ENCODE results near the gene TARS1.

The TARS1 gene

DNA sequence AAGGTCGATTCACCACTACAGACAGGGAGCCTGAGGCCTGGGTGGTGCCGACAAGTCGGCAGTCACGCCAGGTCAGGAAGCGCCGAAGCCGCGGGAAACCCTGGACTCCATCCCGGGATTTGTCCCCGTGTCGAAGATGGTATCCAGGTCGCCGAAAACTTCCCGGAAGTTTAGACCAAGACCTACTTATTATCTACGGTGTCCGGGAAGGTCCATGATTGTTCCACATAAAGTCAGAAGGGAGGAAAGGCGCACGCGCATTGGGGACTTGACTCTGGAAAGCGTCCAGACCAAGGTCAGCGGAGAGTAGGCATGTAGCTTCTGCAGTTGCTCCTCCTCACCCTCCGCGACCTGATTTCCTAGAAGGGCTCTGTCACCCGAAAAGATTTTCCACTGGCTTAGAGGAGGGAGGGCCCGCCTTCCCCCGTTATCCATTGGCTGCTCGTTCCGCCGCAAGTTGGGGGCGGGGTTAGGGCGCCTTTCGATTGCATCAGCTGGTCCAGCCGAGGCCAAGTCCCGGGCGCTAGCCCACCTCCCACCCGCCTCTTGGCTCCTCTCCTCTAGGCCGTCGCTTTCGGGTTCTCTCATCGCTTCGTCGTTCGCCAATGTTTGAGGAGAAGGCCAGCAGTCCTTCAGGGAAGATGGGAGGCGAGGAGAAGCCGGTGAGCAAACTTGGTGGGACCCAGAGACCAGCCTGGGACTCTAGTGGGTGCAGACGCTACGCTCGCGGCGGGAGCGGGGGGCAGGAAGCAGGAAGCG, at the start of gene TARS1:
TARS1 (plus strand) TSS at position 484 of the 759 bp plus-strand sequence; CDS start at position 606, 122 bp downstream.
- peak; percentile 99 for DNase-seq

DNA sequence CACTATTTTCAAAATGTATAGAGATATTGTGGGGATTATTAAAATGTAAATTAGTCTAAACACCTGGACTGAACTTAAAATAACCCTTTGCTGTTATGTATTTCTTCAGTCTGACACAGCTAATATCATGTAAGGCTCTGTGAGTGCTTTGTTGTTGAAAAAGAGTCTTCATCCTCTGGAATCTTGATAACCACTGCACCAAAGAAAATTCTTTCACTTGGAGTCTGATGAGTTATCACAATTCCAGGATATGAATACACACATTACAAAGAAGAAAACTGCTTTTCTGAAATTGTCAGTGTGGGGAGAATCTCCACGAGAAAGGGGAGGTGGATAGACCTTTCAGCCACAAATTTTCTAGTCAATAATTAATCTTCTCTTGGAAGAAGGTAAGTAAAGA, 42.3 kb upstream of the TARS1 start:
- no peak for DNase-seq

DNA sequence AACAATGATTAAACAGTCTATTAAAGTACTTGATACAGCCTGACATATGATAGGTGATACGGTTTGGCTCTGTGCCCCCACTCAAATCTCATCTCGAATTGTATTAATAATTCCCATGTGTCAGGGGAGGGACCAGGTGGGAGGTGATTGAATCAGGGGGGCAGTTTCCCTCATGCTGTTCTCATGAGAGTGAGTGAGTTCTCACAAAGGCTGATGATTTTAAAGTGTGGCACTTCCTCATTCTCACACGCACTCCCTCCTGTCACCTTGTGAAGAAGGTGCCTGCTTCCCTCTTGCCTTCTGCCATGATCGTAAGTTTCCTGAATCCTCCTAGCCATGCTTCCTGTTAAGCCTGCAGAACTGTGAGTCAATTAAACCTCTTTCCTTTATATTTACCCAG, 40.1 kb upstream of the TARS1 start:
- DNase-seq: no peak

DNA sequence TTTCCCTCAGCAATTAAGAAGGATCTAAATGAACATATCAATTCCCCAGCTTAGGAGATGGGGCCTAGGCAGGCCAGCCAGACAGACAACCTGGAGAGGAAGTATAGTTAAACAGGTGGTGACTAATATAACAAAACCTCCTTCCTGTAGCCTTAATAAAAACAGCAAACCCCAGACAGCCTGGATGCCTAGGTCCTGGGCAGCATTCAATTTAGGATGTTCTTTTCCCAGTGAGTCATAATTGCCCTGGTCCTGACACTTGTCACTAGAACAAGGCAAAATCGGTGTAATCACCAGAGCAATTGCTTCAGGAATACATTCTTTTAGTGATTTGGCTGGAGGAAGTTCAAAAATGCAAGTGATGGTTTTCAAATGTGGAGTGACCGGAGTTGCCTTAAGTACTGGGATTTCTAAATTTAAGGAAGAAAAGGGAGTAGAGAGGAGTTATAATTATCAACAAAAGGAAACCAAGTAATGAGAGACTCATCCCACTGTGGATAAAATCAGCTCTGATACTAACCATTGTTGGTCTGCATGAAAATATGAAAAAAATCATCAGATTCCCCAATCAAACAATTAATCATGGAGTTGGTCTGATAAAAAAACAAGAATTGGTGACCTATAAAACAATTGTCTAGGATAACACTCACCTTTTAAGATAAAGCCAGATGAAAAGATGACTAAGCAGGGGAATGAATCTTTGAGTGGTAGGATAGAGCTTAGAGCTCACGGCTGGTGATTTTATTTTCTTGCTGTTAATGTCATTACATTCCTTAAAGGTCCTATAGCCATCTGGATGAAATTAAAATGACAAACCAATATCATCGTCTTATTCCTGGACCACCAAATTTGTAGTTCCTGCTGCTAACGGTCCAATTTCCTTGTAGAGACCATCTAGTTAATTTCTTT, 39.0 kb upstream of the TARS1 start:
- DNase-seq: no peak

DNA sequence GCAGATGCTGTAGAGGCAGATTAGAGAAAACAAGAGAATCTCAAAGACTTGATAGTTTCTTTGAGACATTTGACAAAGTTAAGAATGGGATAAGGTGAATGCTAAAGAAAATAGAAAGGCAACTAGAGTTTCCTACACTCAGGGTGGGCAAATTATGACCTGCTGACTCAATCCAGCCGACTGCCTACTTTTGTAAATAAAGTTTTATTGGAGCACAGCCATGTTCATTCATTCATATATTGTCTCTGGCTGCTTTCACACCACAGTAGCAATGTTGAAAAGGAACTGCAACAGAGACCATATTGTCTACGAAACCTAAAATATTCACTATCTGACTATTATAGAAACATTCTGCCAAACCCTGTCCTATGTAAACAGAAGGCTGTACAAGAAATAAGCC, 37.6 kb upstream of the TARS1 start:
- no peak for DNase-seq

DNA sequence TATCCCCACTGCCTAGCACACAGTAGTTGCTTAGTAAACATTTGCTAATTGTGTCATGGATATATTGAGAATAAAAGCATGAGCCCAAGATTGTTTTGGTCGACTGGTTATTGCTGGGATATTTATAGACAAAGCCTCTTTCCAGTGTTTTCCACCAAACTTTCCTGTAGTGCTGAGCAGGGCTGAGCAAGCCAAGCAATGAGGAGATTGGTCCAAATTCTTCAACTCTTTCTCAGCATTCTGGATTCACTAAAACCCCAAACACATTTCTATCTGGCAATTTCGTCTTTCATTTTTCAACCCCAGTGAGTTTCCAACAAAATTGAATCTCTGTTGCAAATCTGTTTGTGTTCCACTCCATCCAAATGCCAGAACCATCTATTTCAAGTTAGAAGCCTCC, 31.9 kb upstream of the TARS1 start:
- no peak for DNase-seq

DNA sequence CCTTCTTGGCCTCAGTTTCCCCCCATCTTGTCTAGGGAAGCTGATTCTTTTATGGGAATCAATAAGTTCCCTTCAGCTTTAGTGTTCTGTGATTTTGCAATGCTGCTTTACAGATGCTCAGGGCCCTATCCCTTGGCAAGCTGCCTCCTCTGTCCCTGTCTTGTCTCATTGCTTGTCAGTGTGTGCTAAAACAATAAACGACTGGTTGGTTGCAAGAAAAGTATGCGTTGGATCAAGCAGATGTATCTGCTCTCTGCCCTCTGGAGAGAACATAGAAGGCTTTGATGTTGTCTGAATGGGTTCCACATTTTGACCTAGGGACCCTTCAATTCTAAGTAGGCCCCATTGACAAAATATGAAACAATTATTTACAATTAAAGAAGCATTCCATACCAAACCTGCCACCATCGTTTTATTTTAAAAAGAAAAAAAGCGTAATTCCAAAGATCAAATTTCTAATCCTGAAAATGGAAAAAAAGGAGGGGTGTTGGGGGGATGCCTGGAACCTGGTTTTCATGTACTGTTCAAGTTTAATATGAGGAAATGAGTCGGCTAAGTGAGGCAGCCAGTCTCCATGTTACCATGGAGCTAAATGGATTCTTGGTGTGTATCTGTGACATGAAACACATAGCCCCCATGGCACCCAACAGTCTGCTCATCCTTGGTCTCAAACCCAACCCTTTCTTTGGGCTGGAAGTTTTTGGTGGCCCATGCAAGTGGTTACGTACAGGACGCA, 31.2 kb upstream of the TARS1 start:
- no peak for DNase-seq

DNA sequence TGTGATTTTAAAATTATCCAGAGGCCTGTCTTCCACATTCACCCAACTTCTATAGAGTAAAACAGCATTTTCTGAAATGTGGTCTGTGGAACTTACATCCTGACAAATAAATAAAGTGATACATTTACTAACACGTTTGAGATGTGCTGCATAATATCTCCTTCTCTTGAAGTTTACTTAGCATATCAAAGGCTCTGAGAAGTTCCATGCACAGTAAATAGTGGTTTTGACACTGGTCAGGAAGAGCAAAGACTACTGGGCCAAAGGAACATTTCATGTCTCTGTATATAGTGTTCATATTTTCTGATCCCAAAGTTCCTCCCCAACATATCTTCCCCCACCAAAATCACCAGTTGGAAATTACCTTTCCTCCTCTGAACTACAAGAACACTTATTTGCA, 30.5 kb upstream of the TARS1 start:
- DNase-seq: no peak

DNA sequence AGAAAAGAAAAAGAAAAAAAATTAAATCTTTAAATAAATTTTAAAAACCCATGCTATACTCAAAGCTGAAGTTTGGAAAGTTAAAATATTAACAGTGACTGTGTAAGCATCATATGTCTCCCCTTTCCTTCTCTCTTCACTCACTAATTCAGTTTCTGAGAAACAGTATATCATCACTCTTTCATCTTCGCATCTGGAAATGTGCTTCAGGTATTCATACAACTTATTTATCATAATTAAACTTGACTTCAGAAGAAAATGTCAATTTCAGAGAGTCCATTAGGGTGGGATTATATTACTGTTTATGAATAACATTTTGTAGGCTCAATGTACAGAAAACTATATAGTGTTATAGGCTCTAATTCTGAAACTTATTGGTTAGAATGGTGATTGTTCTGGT, 29.3 kb upstream of the TARS1 start:
- no peak for DNase-seq

DNA sequence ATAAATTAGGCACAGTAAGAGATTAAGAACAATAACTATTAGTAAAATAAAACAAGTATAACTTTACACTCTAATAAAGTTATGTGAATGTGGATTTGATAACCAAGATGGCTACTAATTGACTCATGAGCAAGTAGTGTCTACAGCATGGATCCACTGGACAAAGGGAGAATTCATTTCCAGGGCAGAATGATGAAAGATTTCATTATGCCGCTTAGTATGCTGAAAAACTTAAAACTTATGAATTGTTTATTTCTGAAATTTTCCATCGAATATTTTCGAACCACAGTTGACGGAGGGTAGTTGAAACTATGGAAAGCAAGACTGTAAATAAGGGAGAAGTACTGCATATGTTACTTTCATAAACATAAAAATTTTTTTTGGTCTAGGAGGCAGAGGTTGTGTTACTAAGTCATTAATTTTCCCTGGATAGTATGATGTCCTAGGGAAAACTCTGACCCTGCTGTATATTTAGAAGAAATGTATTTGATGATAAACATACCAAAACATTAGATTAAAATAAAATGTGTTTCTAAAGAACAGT, 24.9 kb upstream of the TARS1 start:
- DNase-seq: no peak

DNA sequence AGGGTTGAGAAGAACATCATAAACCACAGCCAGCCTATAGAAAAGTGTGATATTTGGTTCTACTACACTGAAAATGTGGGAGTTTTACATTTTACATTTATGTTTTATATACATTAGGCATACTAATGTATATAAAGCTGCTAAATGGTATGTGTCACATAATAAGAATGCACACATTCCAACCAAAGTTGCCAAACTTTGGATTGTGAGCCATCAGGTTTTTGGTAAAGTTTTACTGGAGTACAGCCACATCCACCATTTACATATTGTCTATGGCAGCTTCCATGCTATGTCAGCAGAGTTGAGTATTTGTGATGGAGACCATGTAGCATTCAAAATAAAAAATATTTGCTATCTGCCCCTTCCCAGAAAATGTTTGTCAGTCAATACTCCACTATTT, 23.1 kb upstream of the TARS1 start:
- DNase-seq: no peak

DNA sequence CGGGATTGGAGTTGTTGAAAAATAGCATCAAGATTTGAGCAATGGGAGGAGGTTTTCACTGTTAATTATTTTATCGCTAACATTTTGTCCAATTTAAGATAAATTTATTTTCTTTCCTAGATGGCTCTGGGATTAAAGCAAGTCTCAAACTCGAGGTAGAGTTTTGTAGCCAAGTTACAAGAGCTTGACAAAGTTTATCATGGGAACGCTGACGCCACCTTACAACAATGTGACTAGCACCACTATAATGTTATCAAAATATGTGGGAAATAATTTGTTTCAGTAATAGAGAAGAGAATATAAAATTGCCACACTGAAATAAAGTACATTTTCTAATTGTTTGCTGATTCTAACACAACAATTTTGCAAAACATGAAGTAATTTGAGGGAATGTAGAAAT, 19.8 kb upstream of the TARS1 start:
- no peak for DNase-seq

DNA sequence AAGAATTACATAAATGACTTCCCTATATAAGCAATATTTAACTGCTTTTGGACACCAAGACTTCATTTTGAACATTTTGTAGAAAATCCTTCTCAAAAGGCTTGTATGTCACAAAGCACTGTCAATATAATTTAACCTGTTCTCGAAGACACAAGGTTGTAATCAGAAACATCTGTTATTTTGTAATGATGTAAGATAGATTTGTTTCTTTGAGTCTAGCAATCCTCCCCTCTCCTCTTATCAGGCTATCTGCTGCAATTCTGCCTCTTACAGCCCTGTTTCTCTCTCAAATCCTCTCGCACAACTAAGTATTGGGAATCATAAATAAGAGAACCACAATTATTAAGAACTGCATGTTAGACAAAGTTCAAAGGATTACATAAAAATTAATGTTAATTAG, 18.6 kb upstream of the TARS1 start:
- DNase-seq: no peak

DNA sequence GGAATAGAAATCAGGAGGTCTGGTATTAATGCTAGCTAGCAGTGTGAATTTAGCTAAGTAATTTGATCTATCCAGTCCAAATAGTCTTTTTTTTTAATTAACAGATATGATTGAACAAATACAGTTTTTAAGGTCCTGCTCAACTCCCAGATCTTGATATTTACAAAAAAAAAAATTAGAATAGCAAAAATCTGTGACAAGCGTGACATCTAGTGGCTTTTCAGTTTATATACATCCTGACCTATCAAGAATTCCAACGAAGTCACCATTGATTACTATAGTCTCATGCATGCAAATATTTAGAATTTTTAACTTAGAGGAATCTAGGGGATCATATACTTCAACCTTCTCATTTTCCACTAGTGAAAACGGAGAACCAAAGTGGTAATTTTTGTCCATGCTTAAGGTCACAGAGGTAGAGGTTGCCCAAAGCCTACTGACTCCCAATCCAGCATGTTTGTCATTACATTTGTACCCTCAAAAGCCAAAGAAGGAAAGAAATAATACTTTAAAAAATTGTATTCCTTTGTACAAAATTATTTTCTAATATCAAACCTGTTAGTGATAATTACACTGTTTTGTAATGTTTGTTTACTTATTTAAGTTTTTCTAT, 17.6 kb upstream of the TARS1 start:
- no peak for DNase-seq

DNA sequence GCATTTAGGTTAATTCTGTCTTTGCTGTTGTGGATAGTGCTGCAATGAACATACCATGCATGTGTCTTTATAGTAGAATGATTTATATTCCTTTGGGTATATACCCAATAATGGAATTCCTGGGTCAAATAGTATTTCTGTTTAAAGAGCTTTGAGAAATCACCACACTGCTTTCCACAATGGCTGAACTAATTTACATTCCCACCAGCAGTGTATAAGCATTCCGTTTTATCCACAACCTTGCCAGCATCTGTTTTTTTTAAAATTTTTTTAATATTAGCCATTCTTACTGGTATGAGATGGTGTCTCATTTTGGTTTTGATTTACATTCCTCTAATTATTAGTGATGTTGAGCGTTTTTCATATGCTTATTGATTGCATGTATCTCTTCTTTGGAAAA, 15.5 kb upstream of the TARS1 start:
- no peak for DNase-seq

DNA sequence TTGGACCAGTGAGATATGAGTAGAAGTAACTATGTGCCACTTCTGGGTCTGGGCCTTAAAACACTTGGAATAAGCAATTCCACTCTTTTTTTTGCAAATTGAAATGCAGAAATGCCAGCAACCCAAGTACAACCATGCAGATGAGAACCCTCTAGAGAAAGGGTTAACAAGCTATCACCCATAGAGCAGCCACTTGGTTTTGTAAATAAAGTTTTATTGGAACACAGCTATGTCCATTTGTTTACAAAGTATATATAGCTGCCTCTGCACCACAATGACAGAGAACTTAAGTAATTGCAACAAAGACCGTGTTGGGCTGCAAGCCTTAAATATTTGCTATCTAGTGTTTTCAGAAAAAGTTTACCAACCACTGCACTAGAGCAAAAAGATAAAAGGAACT, 9.8 kb upstream of the TARS1 start:
- no peak for DNase-seq

DNA sequence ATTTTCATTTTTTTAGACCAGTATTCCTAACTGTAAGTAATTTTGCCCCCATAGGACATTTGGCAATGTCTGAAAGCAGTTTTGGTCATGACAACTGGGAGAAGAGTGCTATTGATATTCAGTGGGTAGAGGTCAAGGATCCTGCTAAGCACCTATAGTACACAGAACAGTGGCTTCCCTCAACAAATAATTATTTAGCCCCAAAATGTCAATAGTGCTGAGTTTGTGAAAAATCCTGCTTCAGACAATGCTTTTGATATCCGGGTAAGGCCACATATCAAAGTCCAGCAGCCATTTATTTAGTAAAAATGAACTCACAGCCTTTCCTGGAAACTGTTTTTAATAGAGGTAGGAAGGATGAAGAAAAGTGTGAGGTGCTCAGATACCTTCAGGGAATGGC, 8.1 kb upstream of the TARS1 start:
- DNase-seq: no peak

DNA sequence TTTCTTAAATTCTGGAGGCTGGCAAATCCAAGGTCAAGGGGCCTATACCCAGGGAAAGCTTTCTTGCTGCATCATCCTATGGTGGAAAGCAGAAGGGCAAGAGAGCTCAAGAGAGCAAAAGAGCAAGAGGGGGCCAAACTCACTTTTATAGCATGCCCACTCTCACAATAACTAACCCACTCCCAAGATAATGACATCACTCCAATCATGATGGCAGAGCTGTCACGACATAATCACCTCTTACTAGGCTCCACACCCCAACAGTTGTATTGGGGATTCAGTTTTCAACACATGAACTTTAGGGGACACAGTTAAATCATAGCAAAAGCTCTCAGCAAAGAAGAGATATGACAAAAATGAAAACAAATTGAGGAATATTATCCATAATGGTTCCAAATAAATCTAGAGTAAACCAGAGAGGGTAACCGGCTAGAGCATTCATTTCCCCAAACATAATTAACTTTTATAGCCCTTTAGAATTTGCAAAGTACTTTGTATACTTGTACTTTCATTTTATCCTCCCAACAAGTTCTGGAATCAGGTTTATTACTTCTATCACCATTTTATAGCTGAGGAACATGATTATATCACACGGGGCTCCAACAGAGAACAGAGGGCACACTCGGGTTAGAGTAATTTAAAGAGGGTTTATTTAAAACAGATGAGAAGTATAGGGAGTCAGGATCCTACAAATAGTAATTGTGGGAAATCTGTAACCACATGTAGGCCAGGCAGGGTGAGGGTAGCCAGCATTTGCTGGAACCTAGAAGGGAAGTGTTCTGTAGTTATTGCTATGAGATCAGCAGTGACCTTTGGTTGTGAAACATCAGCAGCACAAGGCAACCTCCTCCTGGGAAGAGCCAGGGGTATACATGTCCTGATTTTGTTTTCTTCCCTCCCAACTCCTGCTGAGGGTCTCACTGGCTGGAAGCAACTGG, 7.2 kb upstream of the TARS1 start:
- no peak for DNase-seq

DNA sequence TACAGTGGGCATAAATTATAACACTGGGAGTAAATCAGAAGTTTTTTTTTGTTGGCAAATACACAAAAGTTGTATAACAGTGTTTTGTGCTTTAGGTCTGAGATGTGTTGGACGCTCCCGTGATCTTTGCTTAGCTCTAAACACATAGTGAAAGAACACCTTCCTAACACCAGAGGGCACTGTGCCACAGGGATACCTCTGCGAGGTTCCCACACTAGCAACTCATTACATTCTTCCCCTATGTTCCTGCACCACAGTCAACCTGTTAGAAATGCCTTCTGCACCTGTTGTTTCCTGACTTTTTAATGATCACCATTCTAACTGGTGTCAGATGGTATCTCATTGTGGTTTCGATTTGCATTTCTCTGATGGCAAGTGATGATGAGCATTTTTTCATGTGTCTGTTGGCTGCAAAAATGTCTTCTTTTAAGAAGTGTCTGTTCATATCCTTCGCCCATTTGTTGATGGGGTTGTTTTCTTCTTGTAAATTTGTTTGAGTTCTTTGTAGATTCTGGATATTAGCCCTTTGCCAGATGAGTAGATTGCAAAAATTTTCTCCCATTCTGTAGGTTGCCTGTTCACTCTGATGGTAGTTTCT, 4.8 kb upstream of the TARS1 start:
- DNase-seq: peak; percentile 35

DNA sequence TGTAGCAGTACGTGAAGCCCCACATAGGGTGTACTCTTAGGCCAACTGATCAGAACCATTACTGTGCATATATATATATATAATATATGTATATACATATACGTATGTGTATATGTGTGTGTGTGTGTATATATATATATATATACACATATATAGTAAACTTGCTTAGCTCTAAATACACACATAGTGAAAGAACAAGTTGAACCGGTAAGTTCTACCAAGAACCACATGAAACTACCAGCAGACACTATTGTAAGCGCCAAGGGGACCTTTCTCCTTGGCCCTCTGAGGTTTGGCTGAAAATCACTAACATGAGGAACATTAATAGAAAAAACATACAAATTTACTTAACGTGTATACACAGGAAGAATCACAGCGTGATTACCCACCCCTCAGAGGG, 1.8 kb upstream of the TARS1 start:
- DNase-seq: no peak

DNA sequence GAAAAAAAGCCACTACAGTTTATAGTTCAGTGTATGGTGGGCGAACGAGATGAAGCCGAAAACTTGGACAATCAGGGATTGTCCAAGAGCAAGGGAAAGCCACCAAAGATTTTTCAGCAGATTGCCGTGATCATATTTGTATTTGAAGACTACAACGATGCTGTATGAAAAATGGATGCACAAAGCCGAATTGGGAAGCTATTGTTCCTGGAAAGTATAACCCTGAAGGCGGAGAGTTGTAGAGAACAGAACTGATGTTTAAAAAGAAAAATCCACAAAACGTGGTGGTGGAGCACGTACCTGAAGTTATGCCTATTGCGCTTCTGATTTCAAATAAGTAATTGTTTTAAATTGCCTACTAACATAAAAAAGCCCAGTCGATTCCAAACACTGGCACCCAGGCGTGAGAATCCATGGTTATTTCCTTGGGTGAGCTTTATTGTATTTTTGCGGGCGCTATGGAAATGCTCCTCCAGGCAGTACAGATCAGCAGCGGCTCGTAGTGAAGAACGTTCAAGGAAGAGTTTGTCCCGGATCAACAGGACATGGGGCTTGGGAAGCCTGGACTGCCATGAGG, 772 bp upstream of the TARS1 start:
- DNase-seq: no peak

All from GF-D8 (cell line).